Measurements from ENCODE around the gene AGAP5.

AGAP5 gene

GRCh38 chr10:73635781-73636180 lies 62.1 kb downstream of the AGAP5 start:
- Histone ChIP-seq H4K20me1 (ENCODE audit: insufficient read depth, low read length) (no peaks in the 10 kb centered on the region), H2AFZ (ENCODE audit: low read length) (no peak overlapping the region), H3K9me2 (ENCODE audit: low read depth, low read length) (no peaks in the 10 kb centered on the region), H3K4me3 (ENCODE audit: low read depth, low read length, poor library complexity, severe bottlenecking) (no peak overlapping the region), H3K9ac (ENCODE audit: low read length) (no peak overlapping the region), H3K9me3 (ENCODE audit: low read length) (no peaks in the 10 kb centered on the region), H3K4me2 (ENCODE audit: low read length) (no peak overlapping the region), H3K27me3 (ENCODE audit: insufficient read depth, low read length) (no peaks in the 10 kb centered on the region), H3K27ac (ENCODE audit: low read depth, low read length, poor library complexity, severe bottlenecking) (no peak overlapping the region), H3K79me2 (ENCODE audit: insufficient read depth, low read length) (no peaks in the 10 kb centered on the region), H3K4me1 (ENCODE audit: insufficient read depth, low read length, severe bottlenecking) (no peaks in the 10 kb centered on the region), H3K36me3 (ENCODE audit: insufficient read depth, low read length) (no peaks in the 10 kb centered on the region), H3F3A (ENCODE audit: insufficient read depth, low read length) (no peaks in the 10 kb centered on the region)
- no peak for TF ChIP-seq CTCF (IDR thresholded peaks at IDR 0.05; ENCODE audit: low read length)
- no peak for TF ChIP-seq EZH2 (IDR thresholded peaks at IDR 0.05; ENCODE audit: borderline replicate concordance, low read length)

- H3K4me2 ChIP-seq (ENCODE audit: low read length): no peak overlapping the region
- no peaks in the 10 kb centered on the region for H3K9me3 ChIP-seq (ENCODE audit: low read length)
- H2AFZ ChIP-seq (ENCODE audit: low read length): no peak overlapping the region
- no peaks in the 10 kb centered on the region for H3K9me2 ChIP-seq (ENCODE audit: low read depth, low read length)
- H3K36me3 ChIP-seq (ENCODE audit: insufficient read depth, low read length): no peaks in the 10 kb centered on the region
- TF ChIP-seq EZH2 (IDR thresholded peaks at IDR 0.05; ENCODE audit: borderline replicate concordance, low read length) (no peak), CTCF (IDR thresholded peaks at IDR 0.05; ENCODE audit: low read length) (no peak)
- H3K9ac ChIP-seq (ENCODE audit: low read length): no peak overlapping the region
- H3F3A ChIP-seq (ENCODE audit: insufficient read depth, low read length): no peaks in the 10 kb centered on the region
- H4K20me1 ChIP-seq (ENCODE audit: insufficient read depth, low read length): no peaks in the 10 kb centered on the region
- H3K4me3 ChIP-seq (ENCODE audit: low read depth, low read length, poor library complexity, severe bottlenecking): no peak overlapping the region
- H3K27me3 ChIP-seq (ENCODE audit: insufficient read depth, low read length): no peaks in the 10 kb centered on the region
- no peak overlapping the region for H3K27ac ChIP-seq (ENCODE audit: low read depth, low read length, poor library complexity, severe bottlenecking)
- no peaks in the 10 kb centered on the region for H3K79me2 ChIP-seq (ENCODE audit: insufficient read depth, low read length)
- H3K4me1 ChIP-seq (ENCODE audit: insufficient read depth, low read length, severe bottlenecking): no peaks in the 10 kb centered on the region
Observed at GRCh38 chr10:73634421-73634820, 63.5 kb downstream of the AGAP5 start.

GRCh38 chr10:73629165-73629564 lies 68.7 kb downstream of the AGAP5 start:
- Histone ChIP-seq H3K4me2 (ENCODE audit: low read length) (no peak overlapping the region), H2AFZ (ENCODE audit: low read length) (no peak overlapping the region), H3F3A (ENCODE audit: insufficient read depth, low read length) (no peaks in the 10 kb centered on the region), H3K9me3 (ENCODE audit: low read length) (no peaks in the 10 kb centered on the region), H3K9ac (ENCODE audit: low read length) (no peak overlapping the region), H3K27me3 (ENCODE audit: insufficient read depth, low read length) (no peaks in the 10 kb centered on the region), H3K36me3 (ENCODE audit: insufficient read depth, low read length) (no peaks in the 10 kb centered on the region), H3K79me2 (ENCODE audit: insufficient read depth, low read length) (no peaks in the 10 kb centered on the region), H3K4me3 (ENCODE audit: low read depth, low read length, poor library complexity, severe bottlenecking) (no peak overlapping the region), H3K9me2 (ENCODE audit: low read depth, low read length) (no peaks in the 10 kb centered on the region), H4K20me1 (ENCODE audit: insufficient read depth, low read length) (no peaks in the 10 kb centered on the region), H3K27ac (ENCODE audit: low read depth, low read length, poor library complexity, severe bottlenecking) (no peak overlapping the region), H3K4me1 (ENCODE audit: insufficient read depth, low read length, severe bottlenecking) (peaks cover 25% of the 10 kb centered on the region)
- TF ChIP-seq EZH2 (IDR thresholded peaks at IDR 0.05; ENCODE audit: borderline replicate concordance, low read length): no peak
- no peak for TF ChIP-seq CTCF (IDR thresholded peaks at IDR 0.05; ENCODE audit: low read length)
